PC-3 (cell line): ENCODE results near the gene CBFA2T3. TPM values are rescaled to one million over a fixed set of nuclear protein-coding genes. Genes with fewer than 3 reads are reported as not detected.

Experiments
- ATAC-seq: fragments of 200-7000 bp; cut with Tn5 transposase; 2 replicates; pipeline ENCODE4 v1.9.1; 2020; ENCODE audit warnings: mild to moderate bottlenecking, moderate library complexity
- BruUV-seq: library from RNA; stranded (reverse); fragments of 400-500 nt; replicated peaks from 2 replicates; lab custom pipeline; 2021; lab: Mats Ljungman, UMichigan
- CTCF ChIA-PET: fragments of 300-600 bp; sonication (Branson Sonifier 250); formaldehyde crosslinking; loops from one replicate; lab custom pipeline; 2022; ENCODE audit warnings: antibody characterized with exemption; lab: Charles Lee
- POLR2A ChIA-PET: fragments of 300-600 bp; sonication (Branson Sonifier 250); formaldehyde crosslinking; loops from one replicate; lab custom pipeline; 2022; ENCODE audit warnings: antibody characterized with exemption; ENCODE audit not compliant: unreplicated experiment; lab: Charles Lee
- DNase-seq: peaks from one replicate; pipeline ENCODE4 v3.0.0-alpha.2; 2015
- H2AFZ ChIP-seq: fragments of 300-600 bp; sonication (generic); 2 replicates; pipeline ENCODE4 v1.6.0; 2016; ENCODE audit warnings: antibody characterized with exemption, low read length
- H3F3A ChIP-seq: fragments of 300-600 bp; sonication (generic); one replicate; pipeline ENCODE4 v1.6.0; 2017; ENCODE audit warnings: antibody characterized with exemption, low read length, control low read depth, mild to moderate bottlenecking; ENCODE audit not compliant: unreplicated experiment
- H3K27ac ChIP-seq: fragments of 300-600 bp; sonication (generic); 2 replicates; pipeline ENCODE4 v1.5.1; 2016; ENCODE audit warnings: mild to moderate bottlenecking, low read length
- H3K27me3 ChIP-seq: fragments of 300-600 bp; sonication (generic); 2 replicates; pipeline ENCODE4 v1.6.1; 2016; ENCODE audit warnings: low read length, mixed read lengths
- H3K36me3 ChIP-seq: fragments of 300-600 bp; sonication (generic); 2 replicates; pipeline ENCODE4 v1.6.1; 2016; ENCODE audit warnings: low read depth, mixed run types, low read length, mixed read lengths
- H3K4me1 ChIP-seq: fragments of 300-600 bp; sonication (generic); 2 replicates; pipeline ENCODE4 v1.5.1; 2016; ENCODE audit warnings: low read length; ENCODE audit not compliant: insufficient read depth
- H3K4me2 ChIP-seq: fragments of 300-600 bp; sonication (generic); 2 replicates; pipeline ENCODE4 v1.6.0; 2016; ENCODE audit warnings: low read length
- H3K4me3 ChIP-seq: fragments of 300-600 bp; sonication (generic); 2 replicates; pipeline ENCODE4 v1.5.1; 2016; ENCODE audit warnings: mild to moderate bottlenecking, low read length, mixed read lengths
- H3K79me2 ChIP-seq: fragments of 300-600 bp; sonication (generic); 2 replicates; pipeline ENCODE4 v1.6.1; 2017; ENCODE audit warnings: low read length, mixed read lengths
- H3K9ac ChIP-seq: fragments of 300-600 bp; sonication (generic); 2 replicates; pipeline ENCODE4 v1.6.0; 2016; ENCODE audit warnings: mild to moderate bottlenecking, low read length
- H3K9me2 ChIP-seq: fragments of 300-600 bp; sonication (generic); replicated peaks from 2 replicates; pipeline ENCODE4 v1.6.1; 2016; ENCODE audit warnings: mixed run types, low read length, mixed read lengths
- H3K9me3 ChIP-seq: fragments of 300-600 bp; sonication (generic); 2 replicates; pipeline ENCODE4 v1.6.1; 2016; ENCODE audit warnings: low read length, mixed read lengths
- H4K20me1 ChIP-seq: fragments of 300-600 bp; sonication (generic); 2 replicates; pipeline ENCODE4 v1.6.1; 2016; ENCODE audit warnings: low read length, mixed read lengths
- EZH2 ChIP-seq: fragments of 300-600 bp; sonication (generic); IDR thresholded peaks from one replicate; pipeline ENCODE4 v1.6.1; 2017; ENCODE audit warnings: antibody characterized with exemption, mild to moderate bottlenecking, low read length; ENCODE audit not compliant: unreplicated experiment
- EZH2phosphoT487 ChIP-seq: fragments of 300-600 bp; sonication (generic); IDR thresholded peaks from 2 replicates; pipeline ENCODE4 v1.6.1; 2018; ENCODE audit warnings: mild to moderate bottlenecking, antibody characterized with exemption, low read length, borderline replicate concordance
- intact Hi-C: fragments of 100-400 bp; cut with micrococcal nuclease; formaldehyde crosslinking; loops from 2 replicates; pipeline ENCODE4 v1.9.0; 2023
- total RNA-seq: library from RNA; depleted of rRNA; stranded (reverse); fragments of >200 nt; gene quantifications from 2 replicates; pipeline ENCODE4 v1.2.3, GENCODE V29; 2014
- TF ChIP-seq, protein P1 (sequence below): fragments of 300-600 bp; sonication (generic); conservative IDR thresholded peaks from 2 replicates; pipeline ENCODE4 v1.5.1; 2017; ENCODE audit warnings: antibody characterized with exemption, low read depth, mild to moderate bottlenecking, low read length

The CBFA2T3 gene
- total RNA-seq, 1 experiment from 2014 or later: not detected

DNA sequence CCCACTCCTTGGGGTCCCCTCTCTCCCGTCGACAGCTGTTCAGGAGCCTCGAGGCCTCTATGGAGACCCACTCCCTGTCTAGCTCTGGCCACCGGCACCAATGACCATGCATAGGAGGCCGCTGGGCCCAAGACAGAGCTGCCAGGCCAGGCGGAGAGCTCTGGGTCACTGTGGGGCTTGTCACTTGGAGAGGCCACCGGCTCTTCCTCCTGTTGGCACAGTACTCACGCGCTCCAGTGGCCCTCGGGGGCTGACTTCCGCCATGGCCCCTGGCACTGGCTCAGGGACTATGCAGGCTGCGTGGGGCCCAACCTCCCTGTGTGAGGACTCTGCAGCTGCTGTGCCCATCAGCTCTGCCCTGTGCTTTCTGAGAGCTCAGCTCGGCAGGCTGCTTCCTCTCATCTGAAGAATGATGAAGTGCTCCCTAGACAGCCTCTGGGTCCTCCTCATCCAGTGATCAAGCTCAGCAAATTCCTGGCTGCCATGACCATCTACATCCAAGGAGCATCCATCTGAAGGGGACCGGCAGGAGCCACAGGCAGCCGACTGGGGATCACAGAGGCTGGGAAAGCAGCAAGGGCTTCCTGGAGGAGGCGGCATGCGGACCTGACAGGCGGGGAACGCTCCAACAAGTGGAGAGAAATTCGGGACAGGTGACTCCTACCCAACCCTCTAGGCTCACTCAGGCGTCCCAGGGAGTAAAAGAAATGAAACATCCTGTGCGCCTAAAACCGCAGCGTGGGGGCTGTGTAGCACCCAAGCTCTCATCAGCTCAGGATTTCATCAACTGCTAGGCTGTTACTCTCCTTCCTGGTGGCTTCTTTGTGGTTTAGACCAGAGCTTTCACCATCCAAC is 137.0 kb downstream of the CBFA2T3 start:
- H3K27ac ChIP-seq: no peak overlapping the region
- H3K4me1 ChIP-seq: no peaks in the 10 kb centered on the region
- ChIA-PET CTCF (no interaction called here), POLR2A (no interaction called here)
- no peaks in the 10 kb centered on the region for H3K79me2 ChIP-seq
- no peaks in the 10 kb centered on the region for H3K36me3 ChIP-seq
- no peak for DNase-seq
- H4K20me1 ChIP-seq: no peaks in the 10 kb centered on the region
- intact Hi-C loops: no loop called here
- no peak overlapping the region for H3K4me2 ChIP-seq
- no TSS peak for BruUV-seq
- H3K4me3 ChIP-seq: no peak overlapping the region
- H3F3A ChIP-seq: no peaks in the 10 kb centered on the region
- ATAC-seq: no peak
- H3K27me3 ChIP-seq: no peaks in the 10 kb centered on the region
- H3K9ac ChIP-seq: no peak overlapping the region
- no peak overlapping the region for H2AFZ ChIP-seq
- H3K9me3 ChIP-seq: no peaks in the 10 kb centered on the region
- no peaks in the 10 kb centered on the region for H3K9me2 ChIP-seq
- TF ChIP-seq EZH2: no peak
- TF ChIP-seq, protein P1, sequence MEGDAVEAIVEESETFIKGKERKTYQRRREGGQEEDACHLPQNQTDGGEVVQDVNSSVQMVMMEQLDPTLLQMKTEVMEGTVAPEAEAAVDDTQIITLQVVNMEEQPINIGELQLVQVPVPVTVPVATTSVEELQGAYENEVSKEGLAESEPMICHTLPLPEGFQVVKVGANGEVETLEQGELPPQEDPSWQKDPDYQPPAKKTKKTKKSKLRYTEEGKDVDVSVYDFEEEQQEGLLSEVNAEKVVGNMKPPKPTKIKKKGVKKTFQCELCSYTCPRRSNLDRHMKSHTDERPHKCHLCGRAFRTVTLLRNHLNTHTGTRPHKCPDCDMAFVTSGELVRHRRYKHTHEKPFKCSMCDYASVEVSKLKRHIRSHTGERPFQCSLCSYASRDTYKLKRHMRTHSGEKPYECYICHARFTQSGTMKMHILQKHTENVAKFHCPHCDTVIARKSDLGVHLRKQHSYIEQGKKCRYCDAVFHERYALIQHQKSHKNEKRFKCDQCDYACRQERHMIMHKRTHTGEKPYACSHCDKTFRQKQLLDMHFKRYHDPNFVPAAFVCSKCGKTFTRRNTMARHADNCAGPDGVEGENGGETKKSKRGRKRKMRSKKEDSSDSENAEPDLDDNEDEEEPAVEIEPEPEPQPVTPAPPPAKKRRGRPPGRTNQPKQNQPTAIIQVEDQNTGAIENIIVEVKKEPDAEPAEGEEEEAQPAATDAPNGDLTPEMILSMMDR: no peak
- TF ChIP-seq EZH2phosphoT487: no peak

GRCh38 chr16:88839026-88839529 is 137.9 kb downstream of the CBFA2T3 start:
- H4K20me1 ChIP-seq: no peaks in the 10 kb centered on the region
- H3K4me2 ChIP-seq: no peak overlapping the region
- no TSS peak for BruUV-seq
- H3K4me1 ChIP-seq: no peaks in the 10 kb centered on the region
- DNase-seq (no peak), ATAC-seq (no peak)
- H3K4me3 ChIP-seq: no peak overlapping the region
- H3K9me3 ChIP-seq: no peaks in the 10 kb centered on the region
- no peaks in the 10 kb centered on the region for H3K27me3 ChIP-seq
- ChIA-PET POLR2A (no interaction called here), CTCF (no interaction called here)
- H3K79me2 ChIP-seq: no peaks in the 10 kb centered on the region
- H3F3A ChIP-seq: no peaks in the 10 kb centered on the region
- H3K9me2 ChIP-seq: no peaks in the 10 kb centered on the region
- no peaks in the 10 kb centered on the region for H3K36me3 ChIP-seq
- no peak overlapping the region for H3K27ac ChIP-seq
- H3K9ac ChIP-seq: no peak overlapping the region
- no peak overlapping the region for H2AFZ ChIP-seq
- TF ChIP-seq, protein P1: no peak
- no peak for TF ChIP-seq EZH2phosphoT487
- no peak for TF ChIP-seq EZH2
- intact Hi-C loops: no loop called here

- Histone ChIP-seq H3K27ac (no peak overlapping the region), H3K79me2 (no peaks in the 10 kb centered on the region), H3F3A (no peaks in the 10 kb centered on the region), H3K9ac (no peak overlapping the region), H3K4me1 (no peaks in the 10 kb centered on the region), H3K36me3 (no peaks in the 10 kb centered on the region), H3K4me3 (no peak overlapping the region), H3K9me3 (no peaks in the 10 kb centered on the region), H3K4me2 (no peak overlapping the region), H4K20me1 (no peaks in the 10 kb centered on the region), H2AFZ (no peak overlapping the region), H3K27me3 (no peaks in the 10 kb centered on the region), H3K9me2 (no peaks in the 10 kb centered on the region)
- TF ChIP-seq, protein P1: no peak
- TF ChIP-seq EZH2 (no peak), EZH2phosphoT487 (no peak)
- DNase-seq (no peak), ATAC-seq (no peak)
- BruUV-seq: no TSS peak
- ChIA-PET POLR2A (no interaction called here), CTCF (no interaction called here)
- intact Hi-C loops: no loop called here
These were observed 138.4 kb downstream of the CBFA2T3 start for GRCh38 chr16:88838566-88838965.
